ENCODE data around the gene PRORP. TPM values are rescaled to one million over a fixed set of nuclear protein-coding genes. Genes with fewer than 3 reads are reported as not detected.
A peak's percentile ranks its signal among the peaks of the same experiment; 100 is the strongest.

PRORP gene
- total and polyA plus RNA-seq, 2 of the 13 experiments (the other 11 are each of a cell fraction or from before 2014, with no cell fraction given): 48.9 to 88.7 TPM

GRCh38 chr14:35121887-35122695, at the start of gene PRORP, which contains the start of gene PPP2R3C (continued):
- TF ChIP-seq DRAP1 (CRISPR knock-in tag; IDR thresholded peaks at IDR 0.05) (peak; percentile 82), ZNF101 (CRISPR knock-in tag; IDR thresholded peaks at IDR 0.05; ENCODE audit: borderline replicate concordance, low read depth) (0 out of 2 replicates have a peak, but pooled peaks have one; percentile 70), DMTF1 (CRISPR knock-in tag; IDR thresholded peaks at IDR 0.05) (peak; percentile 97), IRX3 (CRISPR knock-in tag; IDR thresholded peaks at IDR 0.05; ENCODE audit: borderline replicate concordance, low read depth) (peak; percentile 80; the same call in 1 of the 2 replicates), CEBPB (IDR thresholded peaks at IDR 0.05; ENCODE audit: borderline replicate concordance, low read depth, low read length) (peak; percentile 69; the same call in 1 of the 2 replicates), YY1 (IDR thresholded peaks at IDR 0.05; ENCODE audit: insufficient read depth, insufficient replicate concordance, low read depth, low read length) (peak; percentile 99), ZNF253 (CRISPR knock-in tag; IDR thresholded peaks at IDR 0.05; ENCODE audit: borderline replicate concordance) (peak; percentile 93), ZFY (CRISPR knock-in tag; IDR thresholded peaks at IDR 0.05) (peak; percentile 93), ZNF24 (IDR thresholded peaks at IDR 0.05) (peak; percentile 93), CC2D1A (CRISPR knock-in tag; IDR thresholded peaks at IDR 0.05) (peak; percentile 84), ZNF556 (CRISPR knock-in tag; IDR thresholded peaks at IDR 0.05; ENCODE audit: borderline replicate concordance) (peak; percentile 98), BRCA1 (CRISPR knock-in tag; IDR thresholded peaks at IDR 0.05) (peak; percentile 99), GMEB1 (CRISPR knock-in tag; IDR thresholded peaks at IDR 0.05; ENCODE audit: borderline replicate concordance) (peak; percentile 94), PRDM4 (CRISPR knock-in tag; IDR thresholded peaks at IDR 0.05; ENCODE audit: borderline replicate concordance) (peak; percentile 62; the same call in 1 of the 2 replicates), FOXP1 (IDR thresholded peaks at IDR 0.05) (no peak), FOXP1 (CRISPR knock-in tag; IDR thresholded peaks at IDR 0.05) (peak; percentile 11; the same call in 1 of the 2 replicates), ZNF503 (CRISPR knock-in tag; IDR thresholded peaks at IDR 0.05) (peak; percentile 84)

All from HepG2 (cell line).